ENCODE results near the gene PXDN.

DNA sequence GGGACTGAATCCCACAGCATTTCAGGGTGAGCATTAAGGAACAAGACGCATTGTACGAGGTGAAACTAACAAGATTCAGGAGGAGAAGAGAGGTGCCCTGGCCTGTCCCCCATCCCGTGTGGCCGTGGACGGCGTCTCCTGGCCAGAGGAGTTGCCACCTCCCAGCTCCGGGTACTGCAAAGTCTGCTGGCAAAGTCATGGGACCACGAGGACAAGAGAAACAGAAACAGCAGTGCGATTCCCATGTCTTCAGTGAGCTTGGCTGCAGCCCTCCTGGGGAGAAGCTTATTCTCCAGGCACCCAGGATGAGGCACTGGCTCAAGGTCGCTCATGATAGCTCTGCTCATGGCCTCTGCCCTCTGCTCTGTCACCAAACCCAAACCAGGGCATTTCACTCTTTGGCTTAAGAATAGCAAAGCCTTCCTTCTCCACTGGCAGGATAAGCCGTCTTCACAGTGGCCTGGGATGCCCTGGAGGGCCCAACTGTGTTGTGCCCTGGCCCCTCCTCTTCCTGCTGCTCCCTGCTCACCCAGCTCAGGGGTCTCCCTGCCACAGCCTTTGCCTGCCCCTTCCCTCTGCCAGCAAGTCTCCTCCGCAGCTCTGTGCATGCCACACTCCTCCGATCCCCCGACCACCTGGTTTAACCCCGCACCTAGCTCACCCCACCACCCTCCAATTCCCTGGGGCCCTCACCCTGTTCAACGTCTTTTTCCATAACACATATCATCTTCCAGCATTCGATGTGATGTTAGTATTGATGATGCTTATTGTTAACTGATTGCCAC, 144.8 kb downstream of the PXDN start:
- TF ChIP-seq, protein P1, sequence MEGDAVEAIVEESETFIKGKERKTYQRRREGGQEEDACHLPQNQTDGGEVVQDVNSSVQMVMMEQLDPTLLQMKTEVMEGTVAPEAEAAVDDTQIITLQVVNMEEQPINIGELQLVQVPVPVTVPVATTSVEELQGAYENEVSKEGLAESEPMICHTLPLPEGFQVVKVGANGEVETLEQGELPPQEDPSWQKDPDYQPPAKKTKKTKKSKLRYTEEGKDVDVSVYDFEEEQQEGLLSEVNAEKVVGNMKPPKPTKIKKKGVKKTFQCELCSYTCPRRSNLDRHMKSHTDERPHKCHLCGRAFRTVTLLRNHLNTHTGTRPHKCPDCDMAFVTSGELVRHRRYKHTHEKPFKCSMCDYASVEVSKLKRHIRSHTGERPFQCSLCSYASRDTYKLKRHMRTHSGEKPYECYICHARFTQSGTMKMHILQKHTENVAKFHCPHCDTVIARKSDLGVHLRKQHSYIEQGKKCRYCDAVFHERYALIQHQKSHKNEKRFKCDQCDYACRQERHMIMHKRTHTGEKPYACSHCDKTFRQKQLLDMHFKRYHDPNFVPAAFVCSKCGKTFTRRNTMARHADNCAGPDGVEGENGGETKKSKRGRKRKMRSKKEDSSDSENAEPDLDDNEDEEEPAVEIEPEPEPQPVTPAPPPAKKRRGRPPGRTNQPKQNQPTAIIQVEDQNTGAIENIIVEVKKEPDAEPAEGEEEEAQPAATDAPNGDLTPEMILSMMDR (IDR thresholded peaks at IDR 0.05; ENCODE audit: extremely low read depth in 1 of 2, insufficient read depth in 1 of 2, low read depth in 1 of 2, low read length in 2 of 2) = no peak
- no peak for TF ChIP-seq MYC (IDR thresholded peaks at IDR 0.05; ENCODE audit: low read depth, low read length)
